Liver (tissue), 3 donors: ENCODE measurements around the gene GLP1R.

ENCODE experiments used
- CTCF ChIP-seq: fragments of 150-350 bp; IDR thresholded peaks from 2 replicates; pipeline ENCODE4 v1.5.1; 2017; ENCODE audit warnings: improper control_type of control experiment, low read depth, low read length; ENCODE audit not compliant: missing input control
- FOXA1 ChIP-seq: IDR thresholded peaks from 2 replicates; pipeline ENCODE4 v1.6.1; 2016; ENCODE audit warnings: antibody characterized with exemption
- HNF4G ChIP-seq: IDR thresholded peaks from 2 replicates; pipeline ENCODE4 v1.6.1; 2016; ENCODE audit warnings: antibody characterized with exemption
- donor health status: healthy.
- donor health status: healthy.

DNA sequence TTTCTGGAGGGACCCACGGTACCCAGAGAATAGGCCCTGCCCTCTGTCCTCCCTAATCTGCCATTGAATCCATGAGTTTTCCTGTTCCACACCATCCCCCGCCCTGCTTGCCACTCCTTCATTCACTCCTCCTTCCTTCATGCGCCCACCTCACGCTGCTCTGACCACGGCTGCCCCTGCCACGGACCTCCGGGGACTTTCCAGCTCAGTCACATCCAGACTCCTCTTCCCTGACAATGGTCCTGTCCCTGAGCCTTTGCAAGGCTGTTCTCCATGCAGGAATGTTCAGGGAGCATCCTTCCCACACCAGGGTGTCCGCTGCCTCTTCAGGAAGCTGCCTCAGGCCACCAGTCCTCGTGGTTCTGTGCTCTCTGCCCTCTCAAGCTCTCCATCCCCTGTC, 25.9 kb downstream of the GLP1R start:
- no peak for TF ChIP-seq FOXA1
- TF ChIP-seq CTCF: no peak
- no peak for TF ChIP-seq HNF4G
